SU-DHL-6 (cell line): Measurements from ENCODE around the gene PRDM4.

ENCODE experiments used
- CTCF ChIP-seq: fragments of 200-600 bp; sonication (generic); IDR thresholded peaks from one replicate; pipeline ENCODE4 v1.5.1; 2017; ENCODE audit warnings: antibody characterized with exemption, mild to moderate bottlenecking, low read length, moderate library complexity; ENCODE audit not compliant: insufficient read depth, poor library complexity, severe bottlenecking
- EZH2phosphoT487 ChIP-seq: fragments of 200-600 bp; sonication (generic), shearing (Covaris generic); conservative IDR thresholded peaks from 2 replicates; pipeline ENCODE4 v1.6.1; 2018; ENCODE audit warnings: mild to moderate bottlenecking, antibody characterized with exemption, low read length, moderate library complexity, mixed read lengths

- TF ChIP-seq CTCF (no peak), EZH2phosphoT487 (no peak)
Observed at GRCh38 chr12:107760809-107761501, at the start of gene PRDM4.
